Measurements from ENCODE around the gene ITPR1.

DNA sequence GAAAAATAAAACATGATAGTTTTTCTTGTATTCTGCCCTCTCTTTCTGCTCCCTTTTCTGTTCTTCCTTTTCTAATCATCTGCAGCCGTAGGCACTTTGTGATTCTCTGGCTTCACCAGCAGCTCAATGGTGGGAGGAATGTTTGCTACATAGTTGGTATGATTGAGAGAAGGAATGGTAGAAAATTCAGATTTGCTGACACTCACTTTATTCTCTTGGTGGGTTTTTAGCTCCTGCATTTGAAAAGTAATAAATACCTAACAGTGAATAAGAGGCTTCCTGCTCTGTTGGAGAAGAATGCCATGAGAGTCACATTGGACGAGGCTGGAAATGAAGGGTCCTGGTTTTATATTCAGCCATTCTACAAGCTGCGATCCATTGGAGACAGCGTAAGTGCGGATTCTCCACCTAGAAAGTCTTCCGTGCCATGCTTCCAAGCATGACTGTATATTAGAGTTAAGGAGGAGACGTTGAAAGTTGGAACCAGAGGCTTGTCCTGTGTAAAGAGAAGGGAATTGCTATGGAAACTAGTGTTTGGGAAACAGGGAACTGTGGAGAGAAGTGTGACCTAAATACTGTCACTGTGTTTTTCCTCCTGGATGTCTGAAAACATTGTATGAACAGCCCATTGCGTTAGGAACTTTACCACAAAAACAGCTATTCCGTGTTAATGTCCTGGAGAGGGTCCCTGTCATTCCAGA is 148.9 kb downstream of the ITPR1 start:
- TF ChIP-seq, protein P1, sequence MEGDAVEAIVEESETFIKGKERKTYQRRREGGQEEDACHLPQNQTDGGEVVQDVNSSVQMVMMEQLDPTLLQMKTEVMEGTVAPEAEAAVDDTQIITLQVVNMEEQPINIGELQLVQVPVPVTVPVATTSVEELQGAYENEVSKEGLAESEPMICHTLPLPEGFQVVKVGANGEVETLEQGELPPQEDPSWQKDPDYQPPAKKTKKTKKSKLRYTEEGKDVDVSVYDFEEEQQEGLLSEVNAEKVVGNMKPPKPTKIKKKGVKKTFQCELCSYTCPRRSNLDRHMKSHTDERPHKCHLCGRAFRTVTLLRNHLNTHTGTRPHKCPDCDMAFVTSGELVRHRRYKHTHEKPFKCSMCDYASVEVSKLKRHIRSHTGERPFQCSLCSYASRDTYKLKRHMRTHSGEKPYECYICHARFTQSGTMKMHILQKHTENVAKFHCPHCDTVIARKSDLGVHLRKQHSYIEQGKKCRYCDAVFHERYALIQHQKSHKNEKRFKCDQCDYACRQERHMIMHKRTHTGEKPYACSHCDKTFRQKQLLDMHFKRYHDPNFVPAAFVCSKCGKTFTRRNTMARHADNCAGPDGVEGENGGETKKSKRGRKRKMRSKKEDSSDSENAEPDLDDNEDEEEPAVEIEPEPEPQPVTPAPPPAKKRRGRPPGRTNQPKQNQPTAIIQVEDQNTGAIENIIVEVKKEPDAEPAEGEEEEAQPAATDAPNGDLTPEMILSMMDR (IDR thresholded peaks at IDR 0.05; ENCODE audit: low read length): no peak
- no peak for TF ChIP-seq EZH2 (IDR thresholded peaks at IDR 0.05; ENCODE audit: borderline replicate concordance, low read length)
